ENCODE measurements around the gene NUP214. TPM values are rescaled to one million over a fixed set of nuclear protein-coding genes. Genes with fewer than 3 reads are reported as not detected.

NUP214 gene
- total RNA-seq, 1 experiment from 2014 or later = 25.6 TPM

GRCh38 chr9:131119600-131119999 lies 5.8 kb upstream of the NUP214 start:
- intact Hi-C loops (cut with micrococcal nuclease) = no loop called here
- ChIA-PET POLR2A (ENCODE audit: unreplicated experiment) (no interaction called here), CTCF (no interaction called here)
- no peaks in the 10 kb centered on the region for H3K9me2 ChIP-seq (replicated peaks; ENCODE audit: low read length)
- no peaks in the 10 kb centered on the region for H3K79me2 ChIP-seq (ENCODE audit: low read length)
- no TSS peak for BruUV-seq (replicated peaks)
- no peaks in the 10 kb centered on the region for H3K4me1 ChIP-seq (ENCODE audit: insufficient read depth, low read length)
- H3K4me3 ChIP-seq (ENCODE audit: low read length) = no peak overlapping the region
- no peaks in the 10 kb centered on the region for H3K9me3 ChIP-seq (ENCODE audit: low read length)
- no peaks in the 10 kb centered on the region for H3K27me3 ChIP-seq (ENCODE audit: low read length)
- ATAC-seq (no peak), DNase-seq (no peak)
- H3K9ac ChIP-seq (ENCODE audit: low read length) = no peak overlapping the region
- H3F3A ChIP-seq (ENCODE audit: low read length, unreplicated experiment) = no peaks in the 10 kb centered on the region
- H2AFZ ChIP-seq (ENCODE audit: low read length) = no peak overlapping the region
- no peaks in the 10 kb centered on the region for H3K36me3 ChIP-seq (ENCODE audit: low read depth, low read length)
- TF ChIP-seq CTCF (conservative IDR thresholded peaks at IDR 0.05; ENCODE audit: low read depth, low read length) (no peak), EZH2phosphoT487 (IDR thresholded peaks at IDR 0.05; ENCODE audit: borderline replicate concordance, low read length) (no peak), EZH2 (IDR thresholded peaks at IDR 0.05; ENCODE audit: low read length, unreplicated experiment) (no peak)
- H4K20me1 ChIP-seq (ENCODE audit: low read length) = no peaks in the 10 kb centered on the region
- H3K4me2 ChIP-seq (ENCODE audit: low read length) = no peak overlapping the region
- H3K27ac ChIP-seq (ENCODE audit: low read length) = no peak overlapping the region

- ChIA-PET CTCF (no interaction called here), POLR2A (ENCODE audit: unreplicated experiment) (no interaction called here)
- Histone ChIP-seq H3K4me2 (ENCODE audit: low read length) (no peak overlapping the region), H3K4me3 (ENCODE audit: low read length) (no peak overlapping the region), H3K27ac (ENCODE audit: low read length) (no peak overlapping the region), H3K9me3 (ENCODE audit: low read length) (no peaks in the 10 kb centered on the region), H2AFZ (ENCODE audit: low read length) (no peak overlapping the region), H3K36me3 (ENCODE audit: low read depth, low read length) (no peaks in the 10 kb centered on the region), H3K79me2 (ENCODE audit: low read length) (peaks cover 4% of the 10 kb centered on the region), H3K4me1 (ENCODE audit: insufficient read depth, low read length) (no peaks in the 10 kb centered on the region), H3K27me3 (ENCODE audit: low read length) (no peaks in the 10 kb centered on the region), H3K9ac (ENCODE audit: low read length) (no peak overlapping the region), H3K9me2 (replicated peaks; ENCODE audit: low read length) (no peaks in the 10 kb centered on the region), H3F3A (ENCODE audit: low read length, unreplicated experiment) (no peaks in the 10 kb centered on the region), H4K20me1 (ENCODE audit: low read length) (no peaks in the 10 kb centered on the region)
- no TSS peak for BruUV-seq (replicated peaks)
- DNase-seq = no peak
- TF ChIP-seq EZH2phosphoT487 (IDR thresholded peaks at IDR 0.05; ENCODE audit: borderline replicate concordance, low read length) (no peak), CTCF (conservative IDR thresholded peaks at IDR 0.05; ENCODE audit: low read depth, low read length) (no peak), EZH2 (IDR thresholded peaks at IDR 0.05; ENCODE audit: low read length, unreplicated experiment) (no peak)
- ATAC-seq = no peak
- intact Hi-C loops (cut with micrococcal nuclease) = loop anchor here (10.0 kb wide), 1 partner anchor 66 kb away; no protein-coding TSS in a partner anchor
These were observed 4.7 kb upstream of the NUP214 start for GRCh38 chr9:131120620-131121228.

- no peak overlapping the region for H3K4me2 ChIP-seq (ENCODE audit: low read length)
- no peaks in the 10 kb centered on the region for H3F3A ChIP-seq (ENCODE audit: low read length, unreplicated experiment)
- CTCF ChIA-PET = no interaction called here
- H2AFZ ChIP-seq (ENCODE audit: low read length) = no peak overlapping the region
- no peak for DNase-seq
- H3K9me2 ChIP-seq (replicated peaks; ENCODE audit: low read length) = no peaks in the 10 kb centered on the region
- H3K9me3 ChIP-seq (ENCODE audit: low read length) = no peaks in the 10 kb centered on the region
- H3K27me3 ChIP-seq (ENCODE audit: low read length) = no peaks in the 10 kb centered on the region
- H3K27ac ChIP-seq (ENCODE audit: low read length) = no peak overlapping the region
- H3K36me3 ChIP-seq (ENCODE audit: low read depth, low read length) = no peaks in the 10 kb centered on the region
- no peak overlapping the region for H3K4me3 ChIP-seq (ENCODE audit: low read length)
- no peak for TF ChIP-seq CTCF (conservative IDR thresholded peaks at IDR 0.05; ENCODE audit: low read depth, low read length)
- no peak for TF ChIP-seq EZH2 (IDR thresholded peaks at IDR 0.05; ENCODE audit: low read length, unreplicated experiment)
- TF ChIP-seq EZH2phosphoT487 (IDR thresholded peaks at IDR 0.05; ENCODE audit: borderline replicate concordance, low read length) = no peak
- POLR2A ChIA-PET (ENCODE audit: unreplicated experiment) = no interaction called here
- H3K79me2 ChIP-seq (ENCODE audit: low read length) = peaks cover 10% of the 10 kb centered on the region
- peaks cover 2% of the 10 kb centered on the region for H3K4me1 ChIP-seq (ENCODE audit: insufficient read depth, low read length)
- H4K20me1 ChIP-seq (ENCODE audit: low read length) = no peaks in the 10 kb centered on the region
- BruUV-seq (replicated peaks) = no TSS peak
- no peak overlapping the region for H3K9ac ChIP-seq (ENCODE audit: low read length)
- intact Hi-C loops (cut with micrococcal nuclease) = loop anchor here (10.0 kb wide), 1 partner anchor 67 kb away; no protein-coding TSS in a partner anchor
- ATAC-seq = no peak
These were observed 4.0 kb upstream of the NUP214 start for GRCh38 chr9:131121346-131121745.
